ENCODE data around the gene ANGEL1. TPM values are rescaled to one million over a fixed set of nuclear protein-coding genes. Genes with fewer than 3 reads are reported as not detected.

The ANGEL1 gene, protein sequence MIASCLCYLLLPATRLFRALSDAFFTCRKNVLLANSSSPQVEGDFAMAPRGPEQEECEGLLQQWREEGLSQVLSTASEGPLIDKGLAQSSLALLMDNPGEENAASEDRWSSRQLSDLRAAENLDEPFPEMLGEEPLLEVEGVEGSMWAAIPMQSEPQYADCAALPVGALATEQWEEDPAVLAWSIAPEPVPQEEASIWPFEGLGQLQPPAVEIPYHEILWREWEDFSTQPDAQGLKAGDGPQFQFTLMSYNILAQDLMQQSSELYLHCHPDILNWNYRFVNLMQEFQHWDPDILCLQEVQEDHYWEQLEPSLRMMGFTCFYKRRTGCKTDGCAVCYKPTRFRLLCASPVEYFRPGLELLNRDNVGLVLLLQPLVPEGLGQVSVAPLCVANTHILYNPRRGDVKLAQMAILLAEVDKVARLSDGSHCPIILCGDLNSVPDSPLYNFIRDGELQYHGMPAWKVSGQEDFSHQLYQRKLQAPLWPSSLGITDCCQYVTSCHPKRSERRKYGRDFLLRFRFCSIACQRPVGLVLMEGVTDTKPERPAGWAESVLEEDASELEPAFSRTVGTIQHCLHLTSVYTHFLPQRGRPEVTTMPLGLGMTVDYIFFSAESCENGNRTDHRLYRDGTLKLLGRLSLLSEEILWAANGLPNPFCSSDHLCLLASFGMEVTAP
- 6.8 and 13.2 TPM in 2 replicates for total RNA-seq

GRCh38 chr14:76812422-76813383 is at the start of gene ANGEL1:
TSS of gene ANGEL1 (minus strand) at chr14:76812882. CDS start at chr14:76812827, 55 bp downstream.

GRCh38 chr14:76826122-76826521 is 13.4 kb upstream of the ANGEL1 start, which contains the start of gene LRRC74A:
TSS of gene LRRC74A (plus strand) at chr14:76826408. CDS start at chr14:76826698, 290 bp downstream.

GRCh38 chr14:76761136-76761959 is 51.3 kb downstream of the ANGEL1 start, which contains the start of gene VASH1:
TSS of gene VASH1 (plus strand) at chr14:76761468. CDS start at chr14:76762822, 1,354 bp downstream.

Other genes with a start within 250 kb of the ANGEL1 start
- 0.21 and 1.3 TPM in 2 replicates for gene VASH1, start 51.4 kb downstream of the ANGEL1 start, total RNA-seq
- gene LRRC74A, start 13.5 kb upstream of the ANGEL1 start, total RNA-seq: not detected in 2 replicates
- gene IRF2BPL, start 215.8 kb upstream of the ANGEL1 start, total RNA-seq: 29.6 and 37.4 TPM in 2 replicates

Data from airway epithelial cell (primary cell).